Stimulated activated CD4-positive, alpha-beta T cell treated with anti-CD3 and anti-CD28 coated beads, Interleukin-2, amount 100 ng/mL, for 24 hours (primary cell): ENCODE results near the gene MAST1.
"Not testable (repeated sequence)": the region's sequence is repeated elsewhere in the genome, so short reads cannot be mapped to it uniquely, and the experiment has no call there.

Experiments
- DNase-seq, 2 donors: peaks; one replicate each; pipeline ENCODE4 v3.0.0-alpha.2; 2020

Gene MAST1

GRCh38 chr19:12838182-12838885 is at the start of gene MAST1:
Gene MAST1 (plus strand): TSS chr19:12838515. CDS start chr19:12838573, 58 bp downstream.
- peak; percentile 45 to 68 for DNase-seq

- peak in 1 of 2 donors; percentile 55 for DNase-seq
Observed at GRCh38 chr19:12788682-12789097, 49.6 kb upstream of the MAST1 start.

- DNase-seq, result peak in 1 of 2 donors; percentile 51
Observed at GRCh38 chr19:12789098-12789903, 49.0 kb upstream of the MAST1 start.

GRCh38 chr19:12789904-12790619 is 48.3 kb upstream of the MAST1 start:
- DNase-seq, result peak; percentile 89 to 97

- DNase-seq, result no peak
Observed at GRCh38 chr19:12790628-12791344, 47.5 kb upstream of the MAST1 start.

- peak; percentile 95 to 96 for DNase-seq
Observed at GRCh38 chr19:12791345-12792050, 46.8 kb upstream of the MAST1 start, which contains the start of gene JUNB. Gene JUNB (plus strand): TSS chr19:12791486. CDS start chr19:12791772, 286 bp downstream.

GRCh38 chr19:12792051-12792852 is 46.1 kb upstream of the MAST1 start:
- DNase-seq, result peak; percentile 77 to 78

GRCh38 chr19:12792853-12793289 is 45.4 kb upstream of the MAST1 start:
- no peak for DNase-seq

GRCh38 chr19:12793290-12794195 is 44.8 kb upstream of the MAST1 start:
- peak; percentile 92 to 94 for DNase-seq

- DNase-seq, result no peak
Observed at GRCh38 chr19:12794196-12794941, 43.9 kb upstream of the MAST1 start.

GRCh38 chr19:12794971-12795381 is 43.3 kb upstream of the MAST1 start:
- DNase-seq, result no peak

- peak; percentile 79 to 80 for DNase-seq
Observed at GRCh38 chr19:12796146-12797071, 41.9 kb upstream of the MAST1 start.

- DNase-seq, result no peak
Observed at GRCh38 chr19:12797141-12797587, 41.2 kb upstream of the MAST1 start.

- not testable (repeated sequence) for DNase-seq
Observed at GRCh38 chr19:12797607-12798006, 40.7 kb upstream of the MAST1 start.

- no peak for DNase-seq
Observed at GRCh38 chr19:12799742-12800465, 38.4 kb upstream of the MAST1 start.

GRCh38 chr19:12800466-12800770 is 37.9 kb upstream of the MAST1 start:
- no peak for DNase-seq

GRCh38 chr19:12800923-12801465 is 37.3 kb upstream of the MAST1 start:
- peak in 1 of 2 donors; percentile 44 for DNase-seq
